Measurements from ENCODE around the gene INPP4A. TPM values are rescaled to one million over a fixed set of nuclear protein-coding genes. Genes with fewer than 3 reads are reported as not detected.

Gene INPP4A
- total RNA-seq, 4 donors from 2014 or later: 13.6 to 25.2 (median 17.2) TPM

DNA sequence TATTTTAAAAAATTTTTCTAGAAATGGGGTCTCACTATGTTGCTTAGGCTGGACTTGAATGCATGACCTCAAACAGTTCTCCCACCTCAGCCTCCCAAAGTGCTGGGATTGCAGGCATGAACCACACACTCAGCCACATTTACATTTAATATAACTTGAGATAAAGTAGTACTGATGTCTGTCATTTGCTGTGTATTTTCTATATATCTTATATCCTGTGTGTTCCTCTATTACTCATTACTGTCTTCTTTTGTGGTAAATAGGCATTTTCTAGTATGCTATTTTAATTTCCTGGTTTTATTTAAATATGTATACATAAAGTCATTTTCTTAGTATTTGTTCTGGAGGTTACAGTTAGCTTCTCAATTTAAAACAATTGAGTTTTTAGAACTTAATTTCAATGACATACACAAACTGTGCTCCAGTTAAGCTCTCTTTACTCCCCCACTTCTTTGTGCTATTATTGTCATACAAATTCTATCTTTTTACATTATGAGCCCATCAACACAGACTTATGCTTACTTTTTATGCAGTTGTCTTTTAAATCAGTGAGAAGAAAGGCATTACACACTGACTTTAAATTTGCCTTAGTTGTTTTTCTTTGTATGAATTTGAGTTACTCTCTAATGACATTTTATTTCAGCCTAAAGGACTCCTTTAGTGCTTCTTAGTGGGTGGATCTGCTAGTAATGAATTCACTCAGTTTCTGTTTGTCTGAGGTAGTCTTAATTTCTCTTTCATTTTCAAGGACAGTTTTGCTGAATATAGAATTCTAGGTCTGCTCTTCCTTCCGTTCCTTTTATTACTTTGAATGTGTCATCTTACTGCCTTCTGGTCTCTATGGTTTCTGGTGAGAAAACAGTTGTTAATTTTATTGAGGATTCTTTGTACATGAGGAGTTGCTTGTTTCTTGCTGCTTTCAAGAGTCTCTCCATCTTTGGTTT, 6.2 kb upstream of the INPP4A start:
- no peak overlapping the region for H3K27ac ChIP-seq
- 64% methylated on average over 1 of the region's 1 CpG for WGBS
- H3K4me3 ChIP-seq: no peak overlapping the region
- DNase-seq (ENCODE audit: low spot score in 2 of 2): no peak
- H3K36me3 ChIP-seq: no peaks in the 10 kb centered on the region
- no peaks in the 10 kb centered on the region for H3K4me1 ChIP-seq
- no peaks in the 10 kb centered on the region for H3K9me3 ChIP-seq
- no peaks in the 10 kb centered on the region for H3K27me3 ChIP-seq
- no peak for TF ChIP-seq EP300 (IDR thresholded peaks at IDR 0.05)
- no peak for TF ChIP-seq POLR2A (IDR thresholded peaks at IDR 0.05)
- no peak for TF ChIP-seq POLR2AphosphoS5 (IDR thresholded peaks at IDR 0.05)
- TF ChIP-seq, protein P1, sequence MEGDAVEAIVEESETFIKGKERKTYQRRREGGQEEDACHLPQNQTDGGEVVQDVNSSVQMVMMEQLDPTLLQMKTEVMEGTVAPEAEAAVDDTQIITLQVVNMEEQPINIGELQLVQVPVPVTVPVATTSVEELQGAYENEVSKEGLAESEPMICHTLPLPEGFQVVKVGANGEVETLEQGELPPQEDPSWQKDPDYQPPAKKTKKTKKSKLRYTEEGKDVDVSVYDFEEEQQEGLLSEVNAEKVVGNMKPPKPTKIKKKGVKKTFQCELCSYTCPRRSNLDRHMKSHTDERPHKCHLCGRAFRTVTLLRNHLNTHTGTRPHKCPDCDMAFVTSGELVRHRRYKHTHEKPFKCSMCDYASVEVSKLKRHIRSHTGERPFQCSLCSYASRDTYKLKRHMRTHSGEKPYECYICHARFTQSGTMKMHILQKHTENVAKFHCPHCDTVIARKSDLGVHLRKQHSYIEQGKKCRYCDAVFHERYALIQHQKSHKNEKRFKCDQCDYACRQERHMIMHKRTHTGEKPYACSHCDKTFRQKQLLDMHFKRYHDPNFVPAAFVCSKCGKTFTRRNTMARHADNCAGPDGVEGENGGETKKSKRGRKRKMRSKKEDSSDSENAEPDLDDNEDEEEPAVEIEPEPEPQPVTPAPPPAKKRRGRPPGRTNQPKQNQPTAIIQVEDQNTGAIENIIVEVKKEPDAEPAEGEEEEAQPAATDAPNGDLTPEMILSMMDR (IDR thresholded peaks at IDR 0.05): no peak

DNA sequence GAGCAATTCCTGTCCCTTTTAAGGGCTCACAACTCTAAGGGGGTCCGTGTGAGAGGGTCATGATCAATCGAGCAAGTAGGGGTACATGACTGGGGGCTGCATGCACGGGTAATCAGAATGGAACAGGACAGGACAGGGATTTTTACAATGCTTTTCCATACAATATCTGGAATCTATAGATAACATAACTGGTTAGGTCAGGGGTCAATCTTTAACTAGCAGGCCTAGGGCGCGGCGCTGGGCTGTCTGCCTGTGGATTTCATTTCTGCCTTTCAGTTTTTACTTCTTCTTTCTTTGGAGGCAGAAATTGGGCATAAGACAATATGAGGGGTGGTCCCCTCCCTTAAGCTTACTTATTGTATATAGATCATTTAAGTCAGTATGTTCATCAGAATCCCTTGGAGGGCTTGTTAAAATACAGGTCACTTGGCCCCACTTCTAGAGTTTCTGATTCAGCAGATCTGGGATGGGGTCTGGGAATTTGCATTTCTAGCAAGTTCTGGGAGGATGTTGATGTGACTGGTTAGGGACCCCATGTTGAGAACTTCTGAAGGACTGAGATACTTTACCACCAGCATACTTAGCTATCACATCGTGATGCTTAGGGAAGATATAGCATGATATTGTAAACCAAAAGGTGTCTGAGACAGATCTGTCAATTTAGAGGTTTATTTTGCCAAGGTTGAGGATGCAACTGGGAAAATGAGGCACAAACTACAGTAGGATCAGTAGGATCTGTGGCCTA, 2.8 kb upstream of the INPP4A start:
- TF ChIP-seq, protein P1 (IDR thresholded peaks at IDR 0.05): no peak
- no peak for TF ChIP-seq POLR2A (IDR thresholded peaks at IDR 0.05)
- no peak for TF ChIP-seq POLR2AphosphoS5 (IDR thresholded peaks at IDR 0.05)
- no peak for TF ChIP-seq EP300 (IDR thresholded peaks at IDR 0.05)
- H3K4me1 ChIP-seq: peaks cover 21% of the 10 kb centered on the region
- no peaks in the 10 kb centered on the region for H3K27me3 ChIP-seq
- H3K36me3 ChIP-seq: no peaks in the 10 kb centered on the region
- no peaks in the 10 kb centered on the region for H3K9me3 ChIP-seq
- DNase-seq (ENCODE audit: low spot score in 2 of 2): no peak
- no peak overlapping the region for H3K4me3 ChIP-seq
- WGBS: 87% methylated on average over 7 of the region's 7 CpGs
- no peak overlapping the region for H3K27ac ChIP-seq

DNA sequence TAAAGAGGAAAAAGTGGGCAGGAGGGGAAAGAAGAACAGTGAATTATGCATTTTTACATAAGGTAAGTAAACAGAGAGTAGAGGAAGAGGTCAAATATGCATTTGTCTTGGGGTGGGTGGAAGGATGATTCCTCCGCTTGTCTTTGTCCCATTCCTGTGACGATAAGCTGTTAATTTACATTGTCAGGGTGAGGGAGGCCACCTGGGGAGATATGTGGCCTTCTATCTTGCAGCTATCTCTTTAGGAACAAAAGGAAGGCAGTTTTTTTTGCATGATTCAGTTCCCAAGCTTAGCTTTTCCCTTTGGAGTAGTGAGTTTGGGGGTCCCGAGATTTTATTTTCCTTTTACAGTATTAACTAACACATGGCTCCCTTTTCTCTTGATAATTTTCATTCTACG, 2.2 kb upstream of the INPP4A start:
- Histone ChIP-seq H3K9me3 (no peaks in the 10 kb centered on the region), H3K4me3 (no peak overlapping the region), H3K36me3 (no peaks in the 10 kb centered on the region), H3K4me1 (peaks cover 21% of the 10 kb centered on the region), H3K27me3 (no peaks in the 10 kb centered on the region), H3K27ac (no peak overlapping the region)
- TF ChIP-seq, protein P1 (IDR thresholded peaks at IDR 0.05): no peak
- TF ChIP-seq EP300 (IDR thresholded peaks at IDR 0.05) (no peak), POLR2AphosphoS5 (IDR thresholded peaks at IDR 0.05) (no peak), POLR2A (IDR thresholded peaks at IDR 0.05) (no peak)
- WGBS: 78% methylated on average over 4 of the region's 4 CpGs
- DNase-seq (ENCODE audit: low spot score in 2 of 2): no peak

DNA sequence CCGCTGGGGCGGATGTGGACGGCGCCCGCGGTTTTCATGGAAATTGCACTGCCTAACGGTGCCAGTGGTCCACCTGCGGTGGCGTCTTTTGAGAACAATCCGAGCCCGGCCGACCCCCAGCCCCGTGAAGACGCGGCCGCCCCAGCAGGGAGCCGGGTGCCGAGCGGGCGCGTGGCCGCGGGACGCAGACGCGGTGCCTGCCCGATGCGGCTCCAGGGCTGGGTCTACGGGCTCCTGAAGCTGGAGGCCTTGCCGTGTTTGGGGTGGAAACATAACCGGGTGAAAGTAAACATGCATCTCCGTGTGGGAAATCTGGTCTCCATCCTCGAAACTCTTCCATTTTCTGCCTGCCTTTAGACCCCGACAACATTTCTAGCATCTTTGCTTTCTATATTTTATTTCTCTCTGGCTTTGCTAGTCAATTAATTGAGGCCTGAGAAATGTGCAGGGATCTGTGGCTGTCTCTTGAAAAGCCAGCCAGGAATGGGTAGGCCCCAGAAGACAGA, 572 bp downstream of the INPP4A start:
- H3K27me3 ChIP-seq: no peaks in the 10 kb centered on the region
- H3K27ac ChIP-seq: peak overlapping the region; percentile 66
- WGBS: 0% methylated on average over 7 of the region's 34 CpGs
- no peaks in the 10 kb centered on the region for H3K9me3 ChIP-seq
- DNase-seq (ENCODE audit: low spot score in 2 of 2): no peak
- H3K36me3 ChIP-seq: no peaks in the 10 kb centered on the region
- TF ChIP-seq, protein P1 (IDR thresholded peaks at IDR 0.05): no peak
- TF ChIP-seq POLR2AphosphoS5 (IDR thresholded peaks at IDR 0.05) (no peak), EP300 (IDR thresholded peaks at IDR 0.05) (no peak), POLR2A (IDR thresholded peaks at IDR 0.05) (no peak)
- H3K4me1 ChIP-seq: peaks cover 21% of the 10 kb centered on the region
- H3K4me3 ChIP-seq: peak overlapping the region; percentile 86
